ENCODE results near the gene CEP89.

Gene CEP89

DNA sequence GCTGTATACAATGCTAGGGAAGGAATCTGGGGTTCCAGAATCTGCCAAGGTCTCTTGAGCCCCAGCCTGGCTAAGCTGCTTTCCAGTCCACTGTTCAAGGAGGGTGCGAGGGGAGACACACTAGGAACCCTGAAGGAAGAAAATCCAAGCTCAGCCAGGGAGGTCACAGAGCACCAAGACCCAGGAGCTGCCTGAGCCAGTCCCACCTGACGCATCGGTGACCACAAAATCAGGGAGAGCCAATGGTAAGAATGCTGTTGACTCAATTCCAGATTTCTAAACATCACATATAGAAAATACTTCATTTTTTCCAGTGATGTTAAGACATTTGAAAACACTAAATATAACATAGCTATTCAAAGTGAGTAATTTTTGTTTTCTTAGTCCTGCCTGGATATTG is 50.1 kb downstream of the CEP89 start:
- H3K27ac ChIP-seq (ENCODE audit: low read depth, low read length, poor library complexity, severe bottlenecking), result no peak overlapping the region
- H3K36me3 ChIP-seq (ENCODE audit: insufficient read depth, low read length), result no peaks in the 10 kb centered on the region
- no peak overlapping the region for H2AFZ ChIP-seq (ENCODE audit: low read length)
- no peaks in the 10 kb centered on the region for H3K9me3 ChIP-seq (ENCODE audit: low read length)
- H3F3A ChIP-seq (ENCODE audit: insufficient read depth, low read length), result no peaks in the 10 kb centered on the region
- H3K4me1 ChIP-seq (ENCODE audit: insufficient read depth, low read length, severe bottlenecking), result no peaks in the 10 kb centered on the region
- TF ChIP-seq, protein P1, sequence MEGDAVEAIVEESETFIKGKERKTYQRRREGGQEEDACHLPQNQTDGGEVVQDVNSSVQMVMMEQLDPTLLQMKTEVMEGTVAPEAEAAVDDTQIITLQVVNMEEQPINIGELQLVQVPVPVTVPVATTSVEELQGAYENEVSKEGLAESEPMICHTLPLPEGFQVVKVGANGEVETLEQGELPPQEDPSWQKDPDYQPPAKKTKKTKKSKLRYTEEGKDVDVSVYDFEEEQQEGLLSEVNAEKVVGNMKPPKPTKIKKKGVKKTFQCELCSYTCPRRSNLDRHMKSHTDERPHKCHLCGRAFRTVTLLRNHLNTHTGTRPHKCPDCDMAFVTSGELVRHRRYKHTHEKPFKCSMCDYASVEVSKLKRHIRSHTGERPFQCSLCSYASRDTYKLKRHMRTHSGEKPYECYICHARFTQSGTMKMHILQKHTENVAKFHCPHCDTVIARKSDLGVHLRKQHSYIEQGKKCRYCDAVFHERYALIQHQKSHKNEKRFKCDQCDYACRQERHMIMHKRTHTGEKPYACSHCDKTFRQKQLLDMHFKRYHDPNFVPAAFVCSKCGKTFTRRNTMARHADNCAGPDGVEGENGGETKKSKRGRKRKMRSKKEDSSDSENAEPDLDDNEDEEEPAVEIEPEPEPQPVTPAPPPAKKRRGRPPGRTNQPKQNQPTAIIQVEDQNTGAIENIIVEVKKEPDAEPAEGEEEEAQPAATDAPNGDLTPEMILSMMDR (IDR thresholded peaks at IDR 0.05; ENCODE audit: low read length), result no peak
- TF ChIP-seq EZH2 (IDR thresholded peaks at IDR 0.05; ENCODE audit: borderline replicate concordance, low read length), result no peak
- no peak overlapping the region for H3K4me2 ChIP-seq (ENCODE audit: low read length)
- no peaks in the 10 kb centered on the region for H4K20me1 ChIP-seq (ENCODE audit: insufficient read depth, low read length)
- H3K27me3 ChIP-seq (ENCODE audit: insufficient read depth, low read length), result no peaks in the 10 kb centered on the region
- H3K9ac ChIP-seq (ENCODE audit: low read length), result no peak overlapping the region
- H3K79me2 ChIP-seq (ENCODE audit: insufficient read depth, low read length), result no peaks in the 10 kb centered on the region
- H3K4me3 ChIP-seq (ENCODE audit: low read depth, low read length, poor library complexity, severe bottlenecking), result no peak overlapping the region
- H3K9me2 ChIP-seq (ENCODE audit: low read depth, low read length), result no peaks in the 10 kb centered on the region

DNA sequence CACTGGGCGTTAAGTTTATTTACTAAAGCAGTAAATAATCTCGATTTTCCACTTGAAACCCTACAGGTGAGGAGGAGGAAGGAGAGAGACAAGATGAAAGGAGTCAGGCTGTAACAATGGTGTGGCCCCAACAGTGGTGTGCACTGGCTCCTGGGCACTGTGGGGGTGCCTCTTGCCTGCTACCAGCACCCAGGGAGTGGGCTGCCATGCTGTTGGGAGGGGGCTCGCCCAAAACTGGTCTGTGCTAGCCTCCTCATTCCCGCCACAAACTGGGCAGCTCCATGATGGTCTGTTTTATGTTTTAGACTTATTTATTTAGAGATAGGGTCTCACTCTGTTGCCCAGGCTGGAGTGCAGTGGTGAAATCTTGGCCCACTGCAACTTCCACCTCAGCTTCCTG is 52.4 kb downstream of the CEP89 start:
- no peaks in the 10 kb centered on the region for H3K79me2 ChIP-seq (ENCODE audit: insufficient read depth, low read length)
- no peak overlapping the region for H3K27ac ChIP-seq (ENCODE audit: low read depth, low read length, poor library complexity, severe bottlenecking)
- no peaks in the 10 kb centered on the region for H3K36me3 ChIP-seq (ENCODE audit: insufficient read depth, low read length)
- H3K9me3 ChIP-seq (ENCODE audit: low read length), result no peaks in the 10 kb centered on the region
- H3F3A ChIP-seq (ENCODE audit: insufficient read depth, low read length), result no peaks in the 10 kb centered on the region
- H4K20me1 ChIP-seq (ENCODE audit: insufficient read depth, low read length), result no peaks in the 10 kb centered on the region
- no peak overlapping the region for H2AFZ ChIP-seq (ENCODE audit: low read length)
- no peaks in the 10 kb centered on the region for H3K27me3 ChIP-seq (ENCODE audit: insufficient read depth, low read length)
- no peaks in the 10 kb centered on the region for H3K9me2 ChIP-seq (ENCODE audit: low read depth, low read length)
- H3K4me3 ChIP-seq (ENCODE audit: low read depth, low read length, poor library complexity, severe bottlenecking), result no peak overlapping the region
- no peak overlapping the region for H3K9ac ChIP-seq (ENCODE audit: low read length)
- no peak for TF ChIP-seq EZH2 (IDR thresholded peaks at IDR 0.05; ENCODE audit: borderline replicate concordance, low read length)
- TF ChIP-seq, protein P1 (IDR thresholded peaks at IDR 0.05; ENCODE audit: low read length), result no peak
- H3K4me2 ChIP-seq (ENCODE audit: low read length), result no peak overlapping the region
- H3K4me1 ChIP-seq (ENCODE audit: insufficient read depth, low read length, severe bottlenecking), result no peaks in the 10 kb centered on the region

DNA sequence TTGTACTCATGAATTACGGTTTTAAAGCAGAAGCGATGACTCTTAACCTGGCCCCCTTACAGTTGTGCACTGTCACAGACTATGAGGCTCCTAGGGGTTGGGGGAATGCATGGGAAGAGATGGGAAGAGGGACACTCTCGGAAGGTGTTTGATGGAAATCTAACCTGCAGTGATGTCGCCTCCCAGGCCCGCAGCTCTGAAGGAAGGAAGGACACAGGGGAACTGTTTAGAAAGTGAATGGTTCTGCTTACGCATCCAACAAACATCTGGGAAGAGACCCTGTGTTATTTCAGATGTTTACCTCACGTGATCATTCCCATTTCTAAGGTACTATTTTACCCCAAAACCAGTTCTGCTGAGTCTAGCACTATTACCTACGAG is 54.2 kb downstream of the CEP89 start:
- Histone ChIP-seq H3K4me1 (ENCODE audit: insufficient read depth, low read length, severe bottlenecking) (no peaks in the 10 kb centered on the region), H3K4me2 (ENCODE audit: low read length) (no peak overlapping the region), H3K27ac (ENCODE audit: low read depth, low read length, poor library complexity, severe bottlenecking) (no peak overlapping the region), H3K79me2 (ENCODE audit: insufficient read depth, low read length) (no peaks in the 10 kb centered on the region), H3K27me3 (ENCODE audit: insufficient read depth, low read length) (no peaks in the 10 kb centered on the region), H4K20me1 (ENCODE audit: insufficient read depth, low read length) (no peaks in the 10 kb centered on the region), H3K9me2 (ENCODE audit: low read depth, low read length) (no peaks in the 10 kb centered on the region), H2AFZ (ENCODE audit: low read length) (no peak overlapping the region), H3K9ac (ENCODE audit: low read length) (no peak overlapping the region), H3K9me3 (ENCODE audit: low read length) (no peaks in the 10 kb centered on the region), H3K36me3 (ENCODE audit: insufficient read depth, low read length) (no peaks in the 10 kb centered on the region), H3K4me3 (ENCODE audit: low read depth, low read length, poor library complexity, severe bottlenecking) (no peak overlapping the region), H3F3A (ENCODE audit: insufficient read depth, low read length) (no peaks in the 10 kb centered on the region)
- TF ChIP-seq, protein P1 (IDR thresholded peaks at IDR 0.05; ENCODE audit: low read length), result no peak
- no peak for TF ChIP-seq EZH2 (IDR thresholded peaks at IDR 0.05; ENCODE audit: borderline replicate concordance, low read length)
